Measurements from ENCODE around the gene ASCL2.
A peak's percentile ranks its signal among the peaks of the same experiment; 100 is the strongest.

ASCL2 gene, protein sequence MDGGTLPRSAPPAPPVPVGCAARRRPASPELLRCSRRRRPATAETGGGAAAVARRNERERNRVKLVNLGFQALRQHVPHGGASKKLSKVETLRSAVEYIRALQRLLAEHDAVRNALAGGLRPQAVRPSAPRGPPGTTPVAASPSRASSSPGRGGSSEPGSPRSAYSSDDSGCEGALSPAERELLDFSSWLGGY

GRCh38 chr11:2270322-2271076 is at the start of gene ASCL2:
TSS of gene ASCL2 (minus strand) at chr11:2270588. CDS start at chr11:2270332, 256 bp downstream.
- DNase-seq (ENCODE audit: low spot score) = no peak

GRCh38 chr11:2319791-2320472 is 49.5 kb upstream of the ASCL2 start:
- no peak for DNase-seq (ENCODE audit: low spot score)

- DNase-seq (ENCODE audit: low spot score) = no peak
Observed at GRCh38 chr11:2318707-2319106, 48.3 kb upstream of the ASCL2 start.

DNA sequence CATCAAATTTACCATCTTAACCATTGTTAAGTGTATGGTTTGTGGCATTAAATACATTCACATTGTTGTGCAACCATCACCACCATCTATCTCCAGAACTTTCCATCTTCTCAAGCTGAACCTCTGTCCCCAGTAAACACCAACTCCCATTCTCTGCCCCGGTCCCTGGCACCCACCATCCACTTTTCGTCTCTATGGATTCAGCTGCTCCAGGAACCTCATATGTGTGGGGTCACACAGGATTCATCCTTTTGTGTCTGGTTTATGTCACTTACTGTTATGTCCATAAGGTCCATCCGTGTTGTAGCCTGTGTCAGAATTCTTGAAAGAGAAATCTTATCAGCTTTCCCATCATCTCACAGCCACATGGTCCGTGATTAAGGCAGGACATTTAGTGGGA is 47.7 kb upstream of the ASCL2 start:
- DNase-seq (ENCODE audit: low spot score) = no peak

- DNase-seq (ENCODE audit: low spot score) = no peak
Observed at GRCh38 chr11:2317354-2318050, 47.1 kb upstream of the ASCL2 start.

GRCh38 chr11:2316963-2317244 is 46.5 kb upstream of the ASCL2 start:
- DNase-seq (ENCODE audit: low spot score) = no peak

DNA sequence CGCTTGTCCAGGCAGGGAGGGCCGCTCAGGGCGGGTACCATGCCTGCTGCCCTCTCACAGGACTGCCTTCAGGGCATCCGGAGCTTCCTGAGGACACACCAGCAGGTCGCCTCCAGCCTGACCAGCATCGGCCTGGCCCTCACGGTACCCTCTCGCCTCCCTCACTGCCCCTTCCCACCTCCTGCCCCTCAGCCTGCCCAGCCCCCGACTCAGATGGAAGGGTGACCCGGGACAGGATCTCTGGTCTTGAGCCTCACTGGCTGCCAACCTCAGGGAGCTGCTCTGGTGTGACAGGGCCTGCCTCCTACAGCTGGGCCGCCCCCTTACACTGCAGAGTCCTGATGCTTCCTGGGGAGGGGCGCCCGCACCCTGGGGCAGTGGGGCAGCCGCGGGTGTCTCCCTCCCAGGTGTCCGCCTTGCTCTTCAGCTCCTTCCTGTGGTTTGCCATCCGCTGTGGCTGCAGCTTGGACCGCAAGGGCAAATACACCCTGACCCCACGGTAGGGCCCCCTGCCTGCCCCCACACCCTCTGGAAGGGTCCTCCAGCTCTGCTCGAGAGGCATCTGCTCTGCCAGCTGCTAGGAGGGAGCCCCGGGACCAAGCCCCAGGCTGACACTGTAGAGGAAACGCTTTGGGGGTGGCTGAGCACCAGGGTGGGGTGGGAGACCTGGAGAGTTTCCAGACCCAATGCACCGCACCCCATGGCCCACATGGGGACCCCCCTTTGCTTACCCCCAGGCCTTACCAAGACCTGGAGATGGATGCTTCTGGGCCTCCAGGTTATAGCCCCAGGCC is 46.0 kb upstream of the ASCL2 start:
- DNase-seq (ENCODE audit: low spot score) = no peak

DNA sequence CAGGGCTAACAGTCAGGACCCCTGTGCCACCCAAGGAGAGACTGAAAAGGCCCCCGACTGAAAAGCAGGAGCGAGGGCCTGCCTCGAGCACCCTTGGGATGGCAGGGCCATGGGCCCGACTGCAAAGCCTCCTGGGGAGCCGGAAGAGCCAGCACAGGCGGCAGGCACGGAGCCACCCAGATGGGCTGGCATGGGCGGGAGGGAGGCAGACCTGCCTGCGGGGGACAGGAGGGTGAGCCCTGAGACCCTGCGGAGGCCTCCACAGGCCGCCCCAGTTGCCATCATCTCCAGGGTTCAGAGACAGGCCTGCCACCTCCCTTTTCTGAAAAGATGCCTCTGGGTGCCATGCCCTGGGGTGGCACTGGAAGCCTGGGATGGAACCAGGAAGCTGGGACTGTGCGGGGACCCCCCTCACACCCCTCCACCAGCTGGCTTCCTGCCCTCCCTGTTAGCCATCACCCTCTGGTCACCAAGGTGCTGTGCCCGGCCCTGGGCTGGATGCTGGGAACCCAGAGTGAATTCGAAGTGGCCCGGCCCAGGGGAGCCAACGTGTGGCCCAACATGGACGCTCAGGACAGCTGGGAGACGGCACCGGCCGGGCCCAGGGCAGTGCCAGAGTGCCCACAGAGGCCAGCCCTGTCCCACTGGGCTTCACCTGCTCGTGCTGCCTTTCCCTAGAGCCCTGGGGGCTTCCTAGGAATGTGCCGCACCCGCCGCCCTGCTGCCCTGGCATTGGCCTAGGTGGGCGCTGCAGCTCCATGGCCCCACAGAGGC is 45.2 kb upstream of the ASCL2 start:
- no peak for DNase-seq (ENCODE audit: low spot score)

GRCh38 chr11:2314525-2315394 is 44.4 kb upstream of the ASCL2 start:
- peak; percentile 38 for DNase-seq (ENCODE audit: low spot score)

DNA sequence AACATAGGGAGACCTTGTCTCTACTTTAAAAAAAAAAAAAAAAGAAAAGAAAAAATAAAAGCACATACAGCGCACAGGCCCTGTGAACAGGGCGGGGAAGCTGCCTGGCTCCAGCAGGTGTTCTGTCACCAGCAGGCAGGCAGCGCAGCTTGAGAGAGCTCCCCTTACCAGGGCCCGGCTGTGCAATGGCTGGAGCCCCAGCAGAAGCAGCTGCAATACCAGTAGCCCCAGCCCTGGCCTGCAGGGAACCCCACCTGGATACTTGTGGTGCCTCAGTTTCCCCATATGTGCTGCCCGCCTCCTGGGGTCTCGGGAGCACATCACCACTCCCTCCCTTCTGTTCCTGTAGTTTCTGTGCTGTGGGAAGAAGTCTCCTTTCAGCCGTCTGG is 43.7 kb upstream of the ASCL2 start:
- DNase-seq (ENCODE audit: low spot score) = no peak

GRCh38 chr11:2313051-2313951 is 42.9 kb upstream of the ASCL2 start:
- no peak for DNase-seq (ENCODE audit: low spot score)

GRCh38 chr11:2312232-2313042 is 42.0 kb upstream of the ASCL2 start:
- DNase-seq (ENCODE audit: low spot score) = no peak

DNA sequence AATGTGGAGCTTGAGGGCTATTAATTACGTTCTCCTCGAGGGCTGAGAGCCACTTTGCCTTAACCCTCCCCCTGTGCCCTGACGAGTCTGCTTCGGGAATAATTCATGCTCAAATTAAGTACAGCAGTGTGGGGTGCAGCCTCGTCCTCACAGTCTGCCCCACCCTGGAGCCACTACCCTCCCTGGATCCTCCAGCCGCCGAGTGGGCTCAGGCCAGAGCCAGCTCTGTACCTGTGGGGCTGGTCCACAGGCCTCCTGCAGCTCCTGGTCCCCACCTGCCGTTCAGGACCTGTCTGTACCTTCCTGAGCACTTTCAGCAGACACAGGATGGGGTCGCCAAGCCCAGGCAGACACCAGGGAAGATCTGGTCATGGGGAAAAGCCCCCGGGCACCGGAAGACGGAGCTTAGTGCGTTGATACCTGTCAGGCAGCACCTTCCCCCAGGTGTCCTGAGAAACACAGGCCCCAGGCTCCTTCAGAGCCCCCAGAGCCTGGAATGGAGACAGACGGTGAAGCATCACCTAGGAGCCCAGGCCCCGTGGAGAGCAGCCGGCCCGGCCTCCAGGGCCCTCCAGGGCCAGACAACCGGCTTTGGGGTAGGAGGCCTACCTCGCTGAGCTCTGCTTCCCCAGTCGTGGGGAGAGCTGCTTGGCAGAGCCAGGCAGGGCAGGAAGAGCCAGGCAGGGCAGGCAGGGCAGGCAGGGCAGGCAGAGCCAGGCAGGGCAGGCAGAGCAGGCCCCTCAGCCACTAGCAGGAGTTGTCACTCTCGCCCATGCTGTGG is 41.2 kb upstream of the ASCL2 start:
- no peak for DNase-seq (ENCODE audit: low spot score)

DNA sequence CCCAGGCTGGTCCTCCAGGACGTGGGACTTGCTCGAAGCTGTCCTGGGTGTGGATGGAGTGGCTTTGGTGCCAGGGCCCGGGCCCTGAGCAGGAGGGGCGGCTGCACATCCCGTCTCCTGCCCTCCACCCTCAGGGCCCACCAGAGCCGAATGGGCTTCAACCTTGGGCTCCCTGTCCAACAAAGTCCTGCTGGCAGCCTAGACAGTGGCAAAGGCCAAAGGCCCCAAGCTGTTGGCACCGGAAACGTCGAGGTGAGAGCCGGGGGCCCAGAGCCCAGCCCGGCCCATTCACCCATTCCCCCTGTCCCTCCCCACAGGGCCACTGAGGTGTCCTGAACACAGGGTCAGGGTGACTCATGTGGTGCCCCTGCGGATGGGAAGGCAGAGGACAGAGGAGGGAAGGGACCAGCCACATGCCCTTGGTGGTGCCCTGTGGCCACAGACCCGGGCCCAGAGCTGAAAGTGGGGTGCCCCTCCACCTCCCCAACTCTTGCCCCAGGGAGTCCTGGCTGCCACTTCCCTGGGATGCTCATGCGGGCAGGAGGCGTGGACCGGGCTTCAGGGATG is 40.5 kb upstream of the ASCL2 start:
- DNase-seq (ENCODE audit: low spot score) = no peak

DNA sequence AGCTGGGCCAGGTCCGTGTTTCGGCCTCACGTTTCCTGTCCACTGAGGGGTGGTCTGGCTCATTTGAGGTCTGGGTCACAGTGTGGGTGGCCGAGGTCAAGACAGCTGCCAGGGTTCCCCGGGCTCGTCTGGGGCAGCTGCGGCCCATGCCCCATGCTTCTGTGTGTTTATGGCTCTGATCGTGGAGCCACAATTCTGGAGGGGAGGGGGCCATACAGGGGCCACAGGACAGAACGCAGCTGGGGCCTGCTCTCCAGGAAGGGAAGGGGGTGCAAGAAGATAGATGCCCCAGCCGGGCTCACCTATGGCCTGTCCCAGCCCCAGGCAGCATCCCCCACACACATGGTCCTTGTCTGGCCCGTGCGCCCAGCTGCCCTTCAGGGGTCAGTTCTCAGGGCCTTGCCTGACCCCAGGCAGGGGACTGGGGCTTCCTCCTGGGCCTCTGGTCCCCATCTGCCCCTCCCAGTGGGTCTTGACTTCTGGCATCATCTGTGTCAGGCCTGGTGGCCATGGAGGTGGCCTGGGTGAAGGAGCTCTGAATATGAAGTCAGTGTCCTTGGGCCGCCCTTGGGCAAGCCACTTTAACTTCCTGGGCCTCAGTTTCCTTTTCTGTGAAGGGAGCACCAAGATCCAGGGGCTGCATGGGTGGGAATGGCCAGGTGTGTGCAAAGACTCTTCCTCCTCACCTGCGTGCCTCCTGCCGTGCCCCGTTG is 39.8 kb upstream of the ASCL2 start:
- DNase-seq (ENCODE audit: low spot score) = no peak

DNA sequence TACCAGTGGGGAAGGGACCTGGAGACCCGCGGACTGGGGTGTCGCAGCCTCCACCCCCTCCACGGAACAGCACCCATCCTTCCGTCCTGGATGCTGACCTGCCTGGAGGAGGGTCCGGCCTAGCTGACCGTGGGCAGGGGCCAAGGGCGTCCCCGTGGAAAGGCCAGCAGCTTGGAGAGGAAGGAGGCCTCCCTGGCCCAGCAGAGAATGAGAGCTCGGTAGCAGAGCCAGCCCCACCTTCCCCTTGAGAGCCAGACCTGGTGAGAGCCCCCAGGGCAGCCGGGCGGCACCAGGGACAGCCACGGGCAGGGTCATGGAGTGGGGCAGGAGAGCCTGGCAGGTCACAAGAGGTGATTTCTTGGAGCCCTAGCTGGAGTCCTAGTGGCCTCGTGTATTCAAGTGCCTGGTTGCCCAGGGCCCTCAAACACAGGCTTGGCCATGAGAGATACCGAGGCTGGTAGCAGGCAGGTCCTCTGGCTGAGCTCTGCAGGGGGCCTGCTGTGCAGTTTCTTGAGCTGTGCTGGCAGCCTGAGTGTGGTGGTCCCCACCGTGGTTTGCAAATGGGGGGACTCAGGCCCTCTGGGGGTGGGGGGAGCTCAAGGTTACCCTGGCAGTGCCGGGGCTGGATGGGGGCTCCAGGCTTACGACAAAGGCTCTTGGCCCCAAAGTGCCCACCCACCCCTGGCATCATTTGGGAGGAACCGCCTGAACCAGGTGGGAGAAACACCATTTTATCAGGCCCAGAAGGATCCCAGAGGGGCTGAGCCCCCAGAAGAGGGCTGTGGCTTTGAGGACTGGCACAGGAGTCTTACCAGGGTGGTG is 39.1 kb upstream of the ASCL2 start:
- DNase-seq (ENCODE audit: low spot score) = no peak
